LNCAP (cell line): ENCODE results near the gene MEG3.

Source experiments
- TF ChIP-seq, protein P1 (sequence below): fragments of 450-650 bp; IDR thresholded peaks from 2 replicates; pipeline ENCODE4 v1.5.1; 2017; ENCODE audit warnings: mild to moderate bottlenecking

The MEG3 gene

GRCh38 chr14:100810435-100810834 is 15.5 kb upstream of the MEG3 start:
- TF ChIP-seq, protein P1, sequence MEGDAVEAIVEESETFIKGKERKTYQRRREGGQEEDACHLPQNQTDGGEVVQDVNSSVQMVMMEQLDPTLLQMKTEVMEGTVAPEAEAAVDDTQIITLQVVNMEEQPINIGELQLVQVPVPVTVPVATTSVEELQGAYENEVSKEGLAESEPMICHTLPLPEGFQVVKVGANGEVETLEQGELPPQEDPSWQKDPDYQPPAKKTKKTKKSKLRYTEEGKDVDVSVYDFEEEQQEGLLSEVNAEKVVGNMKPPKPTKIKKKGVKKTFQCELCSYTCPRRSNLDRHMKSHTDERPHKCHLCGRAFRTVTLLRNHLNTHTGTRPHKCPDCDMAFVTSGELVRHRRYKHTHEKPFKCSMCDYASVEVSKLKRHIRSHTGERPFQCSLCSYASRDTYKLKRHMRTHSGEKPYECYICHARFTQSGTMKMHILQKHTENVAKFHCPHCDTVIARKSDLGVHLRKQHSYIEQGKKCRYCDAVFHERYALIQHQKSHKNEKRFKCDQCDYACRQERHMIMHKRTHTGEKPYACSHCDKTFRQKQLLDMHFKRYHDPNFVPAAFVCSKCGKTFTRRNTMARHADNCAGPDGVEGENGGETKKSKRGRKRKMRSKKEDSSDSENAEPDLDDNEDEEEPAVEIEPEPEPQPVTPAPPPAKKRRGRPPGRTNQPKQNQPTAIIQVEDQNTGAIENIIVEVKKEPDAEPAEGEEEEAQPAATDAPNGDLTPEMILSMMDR, result no peak

GRCh38 chr14:100810861-100811461 is 15.0 kb upstream of the MEG3 start:
- TF ChIP-seq, protein P1, result no peak

DNA sequence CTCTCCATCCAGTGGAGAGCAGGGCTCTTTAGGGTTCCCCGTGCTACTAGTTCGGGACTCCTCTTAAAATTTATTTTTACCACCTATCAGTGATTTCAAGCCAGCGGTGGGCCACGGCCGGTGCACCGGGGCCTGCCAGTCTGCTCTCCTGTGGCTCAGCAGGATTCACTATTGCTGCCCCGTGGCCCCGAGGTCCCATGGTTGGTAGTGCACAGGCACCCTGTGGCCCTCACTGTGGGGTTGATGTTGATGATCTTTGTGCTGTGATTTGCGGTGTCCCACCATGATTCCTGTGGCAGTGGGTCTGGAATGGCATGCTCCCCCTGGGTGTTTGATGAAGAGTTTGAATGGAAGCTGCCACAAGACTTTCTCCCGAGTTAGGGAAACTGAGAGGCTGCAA is 12.6 kb upstream of the MEG3 start:
- TF ChIP-seq, protein P1, result no peak

- TF ChIP-seq, protein P1, result no peak
Observed at GRCh38 chr14:100815478-100816285, 10.2 kb upstream of the MEG3 start.

DNA sequence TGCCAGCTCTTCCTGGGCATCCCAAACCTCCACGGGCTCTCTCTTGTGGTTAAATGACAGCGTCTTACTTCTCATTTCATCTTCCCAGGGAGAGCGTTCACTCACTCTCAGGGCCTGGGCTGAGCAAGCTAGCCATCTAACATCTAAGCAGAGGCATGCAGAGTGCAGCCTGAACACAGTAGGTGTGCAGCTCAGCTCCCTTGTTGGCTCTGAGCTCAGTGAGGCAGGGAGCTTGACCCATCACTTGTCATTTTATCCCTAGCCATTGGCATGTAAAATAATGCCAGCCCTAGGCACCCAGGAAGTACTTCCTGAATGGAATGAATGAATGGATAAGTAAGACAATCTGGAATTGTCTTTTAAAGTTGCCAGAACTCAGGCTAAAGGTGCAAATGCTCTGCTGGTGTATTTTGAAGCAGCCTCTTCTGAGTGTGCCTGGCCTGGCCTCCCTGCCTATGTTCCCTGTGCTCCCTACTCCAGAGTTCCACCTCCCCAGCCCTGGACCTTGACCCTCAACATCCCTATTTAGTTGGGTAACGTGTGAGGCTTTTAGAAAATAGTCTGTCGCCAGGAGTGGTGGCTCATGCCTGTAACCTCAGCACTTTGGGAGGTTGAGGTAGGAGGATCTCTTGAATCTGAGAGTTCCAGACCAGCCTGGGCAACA is 9.5 kb upstream of the MEG3 start:
- TF ChIP-seq, protein P1, result no peak

- TF ChIP-seq, protein P1, result no peak
Observed at GRCh38 chr14:100816950-100817901, 8.7 kb upstream of the MEG3 start.

DNA sequence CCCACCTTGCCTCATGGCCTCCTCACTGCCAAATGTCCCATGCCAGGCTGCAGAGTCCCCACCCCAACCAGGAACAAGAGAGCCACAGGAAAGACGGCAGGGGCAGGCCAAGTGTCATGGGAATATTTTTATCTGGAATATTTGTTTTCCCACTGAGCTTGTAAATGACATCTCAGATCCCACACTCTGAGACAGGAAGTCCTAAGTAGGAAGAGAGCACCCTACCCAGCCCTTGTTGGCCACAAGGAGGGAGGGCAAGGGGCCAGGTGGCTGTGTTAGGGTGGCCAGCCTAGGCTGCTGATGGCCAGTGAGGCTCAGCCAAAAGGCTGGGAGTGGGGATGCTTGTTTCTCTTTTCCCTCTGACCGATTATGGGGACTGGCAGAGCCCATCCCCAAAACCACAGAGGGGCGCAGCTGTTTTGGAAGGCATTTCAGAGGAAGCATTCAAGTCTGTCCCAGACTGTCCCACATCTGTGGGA is 7.7 kb upstream of the MEG3 start:
- TF ChIP-seq, protein P1, result no peak
